ENCODE data around the gene LRRC42. TPM values are rescaled to one million over a fixed set of nuclear protein-coding genes. Genes with fewer than 3 reads are reported as not detected.

The LRRC42 gene
- total and polyA plus RNA-seq, 2 experiments from 2014 or later, result 41.8 to 46.9 TPM

- peak; percentile 22 for DNase-seq
- peaks cover 15% of the 10 kb centered on the region; the same call in 1 of the 2 replicates for H3K36me3 ChIP-seq (ENCODE audit: low read depth)
Measured at GRCh38 chr1:53934170-53934765, 11.9 kb upstream of the LRRC42 start.

GRCh38 chr1:53936430-53936829 is 9.7 kb upstream of the LRRC42 start:
- Histone ChIP-seq H3K27me3 (replicated peaks; ENCODE audit: insufficient read depth) (no peaks in the 10 kb centered on the region), H3K4me3 (no peak overlapping the region), H3K27ac (no peak overlapping the region), H4K20me1 (ENCODE audit: insufficient read depth) (no peaks in the 10 kb centered on the region), H3F3A (ENCODE audit: insufficient read depth) (peaks cover 26% of the 10 kb centered on the region; the same call in 1 of the 2 replicates), H3K79me2 (ENCODE audit: insufficient read depth) (peaks cover 46% of the 10 kb centered on the region), H2AFZ (no peak overlapping the region), H3K9ac (no peak overlapping the region), H3K9me2 (ENCODE audit: insufficient read depth) (no peaks in the 10 kb centered on the region), H3K36me3 (ENCODE audit: low read depth) (peaks cover 14% of the 10 kb centered on the region; the same call in 1 of the 2 replicates), H3K4me1 (ENCODE audit: insufficient read depth) (peaks cover 9% of the 10 kb centered on the region), H3K4me2 (ENCODE audit: unreplicated experiment) (no peak overlapping the region), H3K9me3 (ENCODE audit: low read depth) (peaks cover 6% of the 10 kb centered on the region)
- no peak for DNase-seq
- in situ Hi-C loops (cut with MboI), result no loop called here
- TF ChIP-seq EZH2phosphoT487 (IDR thresholded peaks at IDR 0.05; ENCODE audit: insufficient read depth, low read depth) (no peak), EZH2 (IDR thresholded peaks at IDR 0.05; ENCODE audit: insufficient read depth, poor library complexity, severe bottlenecking) (no peak)
- 86 to 98% methylated on average over 1 of the region's 1 CpG for WGBS, 2 experiments (ENCODE audit: low coverage in 1 of 2, low lambda C conversion rate in 2 of 2, missing lambda C conversion rate in 2 of 2)

More at GRCh38 chr1:53934170-53934765, 11.9 kb upstream of the LRRC42 start:
- Histone ChIP-seq H3K4me1 (ENCODE audit: insufficient read depth) (peaks cover 9% of the 10 kb centered on the region), H3K79me2 (ENCODE audit: insufficient read depth) (peaks cover 32% of the 10 kb centered on the region), H3F3A (ENCODE audit: insufficient read depth) (peaks cover 15% of the 10 kb centered on the region; the same call in 1 of the 2 replicates), H3K9me2 (ENCODE audit: insufficient read depth) (no peaks in the 10 kb centered on the region), H3K9ac (no peak overlapping the region), H3K27ac (no peak overlapping the region), H3K4me3 (no peak overlapping the region), H3K27me3 (replicated peaks; ENCODE audit: insufficient read depth) (no peaks in the 10 kb centered on the region), H3K9me3 (ENCODE audit: low read depth) (peaks cover 6% of the 10 kb centered on the region), H3K4me2 (ENCODE audit: unreplicated experiment) (no peak overlapping the region), H4K20me1 (ENCODE audit: insufficient read depth) (no peaks in the 10 kb centered on the region), H2AFZ (no peak overlapping the region)
- in situ Hi-C loops (cut with MboI), result no loop called here
- TF ChIP-seq EZH2phosphoT487 (IDR thresholded peaks at IDR 0.05; ENCODE audit: insufficient read depth, low read depth) (no peak), EZH2 (IDR thresholded peaks at IDR 0.05; ENCODE audit: insufficient read depth, poor library complexity, severe bottlenecking) (no peak)
- WGBS, 2 experiments (ENCODE audit: low coverage in 1 of 2, low lambda C conversion rate in 2 of 2, missing lambda C conversion rate in 2 of 2), result 98 to 100% methylated on average over 1 of the region's 1 CpG

- peak overlapping the region; percentile 1 for H3K4me2 ChIP-seq (ENCODE audit: unreplicated experiment)
- in situ Hi-C loops (cut with MboI), result no loop called here
Measured at GRCh38 chr1:53938136-53938830, 7.9 kb upstream of the LRRC42 start.

DNA sequence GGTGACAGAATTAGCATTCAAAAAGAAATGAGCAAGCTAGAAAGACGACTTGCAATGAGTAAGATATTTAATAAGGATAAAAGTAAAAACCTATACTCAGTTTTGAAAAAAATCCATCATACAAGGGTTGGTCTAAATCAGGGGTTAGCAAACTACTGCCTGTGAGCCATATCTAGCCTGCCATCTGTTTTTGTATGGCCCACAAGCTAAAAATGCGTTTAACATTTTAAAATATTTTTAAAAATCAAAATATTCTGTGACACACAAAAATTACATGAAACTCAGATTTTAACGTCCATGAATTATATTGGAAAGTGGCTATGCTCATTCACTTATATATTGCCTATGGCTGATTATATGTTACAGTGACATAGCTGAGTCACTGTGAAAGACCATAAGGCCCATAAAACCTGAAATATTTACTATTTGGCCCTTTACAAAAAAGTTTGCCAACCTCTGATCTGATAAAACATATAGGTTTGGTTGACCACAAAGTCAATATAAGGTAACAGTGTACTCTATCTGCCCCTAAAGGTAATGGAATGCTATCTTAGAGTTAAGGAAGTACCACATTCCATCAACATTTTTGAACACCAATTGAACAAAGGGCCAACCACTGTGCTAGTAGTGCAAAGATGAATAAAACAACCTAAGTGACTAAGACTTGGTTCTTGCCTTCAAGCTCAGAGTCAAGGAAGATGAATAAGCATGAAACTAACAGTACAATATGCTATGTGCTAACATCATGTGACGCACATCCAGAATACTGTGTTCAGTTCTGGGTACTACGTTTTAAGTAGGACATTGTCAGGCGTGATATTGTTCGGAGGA is 3.8 kb upstream of the LRRC42 start:
- Histone ChIP-seq H2AFZ (no peak overlapping the region), H3K4me3 (no peak overlapping the region), H4K20me1 (ENCODE audit: insufficient read depth) (no peaks in the 10 kb centered on the region), H3K36me3 (ENCODE audit: low read depth) (no peaks in the 10 kb centered on the region), H3K27ac (no peak overlapping the region), H3K79me2 (ENCODE audit: insufficient read depth) (peaks cover 71% of the 10 kb centered on the region), H3K9me3 (ENCODE audit: low read depth) (no peaks in the 10 kb centered on the region), H3K4me2 (ENCODE audit: unreplicated experiment) (no peak overlapping the region), H3K27me3 (replicated peaks; ENCODE audit: insufficient read depth) (no peaks in the 10 kb centered on the region), H3K9me2 (ENCODE audit: insufficient read depth) (peaks cover 6% of the 10 kb centered on the region; the same call in 1 of the 2 replicates), H3K9ac (no peak overlapping the region), H3K4me1 (ENCODE audit: insufficient read depth) (peaks cover 19% of the 10 kb centered on the region), H3F3A (ENCODE audit: insufficient read depth) (peaks cover 26% of the 10 kb centered on the region; the same call in 1 of the 2 replicates)
- no peak for DNase-seq
- WGBS, 2 experiments (ENCODE audit: low coverage in 1 of 2, low lambda C conversion rate in 2 of 2, missing lambda C conversion rate in 2 of 2), result 75 to 79% methylated on average over 7 of the region's 7 CpGs
- no peak for TF ChIP-seq EZH2phosphoT487 (IDR thresholded peaks at IDR 0.05; ENCODE audit: insufficient read depth, low read depth)
- no peak for TF ChIP-seq EZH2 (IDR thresholded peaks at IDR 0.05; ENCODE audit: insufficient read depth, poor library complexity, severe bottlenecking)
- in situ Hi-C loops (cut with MboI), result no loop called here

More at GRCh38 chr1:53938136-53938830, 7.9 kb upstream of the LRRC42 start:
- peaks cover 59% of the 10 kb centered on the region for H3K79me2 ChIP-seq (ENCODE audit: insufficient read depth)
- no peaks in the 10 kb centered on the region for H4K20me1 ChIP-seq (ENCODE audit: insufficient read depth)
- H3K4me3 ChIP-seq, result no peak overlapping the region
- no peaks in the 10 kb centered on the region for H3K9me3 ChIP-seq (ENCODE audit: low read depth)
- H2AFZ ChIP-seq, result no peak overlapping the region
- no peaks in the 10 kb centered on the region for H3K27me3 ChIP-seq (replicated peaks; ENCODE audit: insufficient read depth)
- WGBS, 2 experiments (ENCODE audit: low coverage in 1 of 2, low lambda C conversion rate in 2 of 2, missing lambda C conversion rate in 2 of 2), result 88 to 90% methylated on average over 4 of the region's 4 CpGs
- H3K4me1 ChIP-seq (ENCODE audit: insufficient read depth), result peaks cover 9% of the 10 kb centered on the region
- H3K9ac ChIP-seq, result no peak overlapping the region
- H3K36me3 ChIP-seq (ENCODE audit: low read depth), result peaks cover 6% of the 10 kb centered on the region; the same call in 1 of the 2 replicates
- H3K9me2 ChIP-seq (ENCODE audit: insufficient read depth), result peaks cover 6% of the 10 kb centered on the region; the same call in 1 of the 2 replicates
- peak overlapping the region; percentile 28 for H3K27ac ChIP-seq
- DNase-seq, result peak; percentile 45
- TF ChIP-seq EZH2phosphoT487 (IDR thresholded peaks at IDR 0.05; ENCODE audit: insufficient read depth, low read depth) (no peak), EZH2 (IDR thresholded peaks at IDR 0.05; ENCODE audit: insufficient read depth, poor library complexity, severe bottlenecking) (no peak)
- peaks cover 26% of the 10 kb centered on the region; the same call in 1 of the 2 replicates for H3F3A ChIP-seq (ENCODE audit: insufficient read depth)
